Nephron progenitor cell (in vitro differentiated cells): ENCODE data around the gene NOC2L.

ENCODE experiments used
- DNase-seq: peaks from one replicate; pipeline ENCODE4 v3.0.0; 2021
- H3K27ac Mint-ChIP-seq: 2 replicates; pipeline ENCODE4 v1.8.0; 2021; ENCODE audit warnings: mild to moderate bottlenecking, moderate library complexity, mixed read lengths
- H3K27me3 Mint-ChIP-seq: 2 replicates; pipeline ENCODE4 v1.8.0; 2021; ENCODE audit warnings: mild to moderate bottlenecking, low read depth, mixed read lengths; ENCODE audit not compliant: poor library complexity
- H3K36me3 Mint-ChIP-seq: 2 replicates; pipeline ENCODE4 v1.8.0; 2021; ENCODE audit warnings: low read depth, mixed read lengths
- H3K4me1 Mint-ChIP-seq: 2 replicates; pipeline ENCODE4 v1.8.0; 2021; ENCODE audit warnings: mixed read lengths
- H3K4me3 Mint-ChIP-seq: 2 replicates; pipeline ENCODE4 v1.8.0; 2021; ENCODE audit warnings: mild to moderate bottlenecking, moderate library complexity, mixed read lengths
- H3K9me3 Mint-ChIP-seq: 2 replicates; pipeline ENCODE4 v1.8.0; 2021; ENCODE audit warnings: mild to moderate bottlenecking, moderate library complexity, mixed read lengths
- CTCF ChIP-seq: fragments of 200-600 bp; sonication (generic); IDR thresholded peaks from 2 replicates; pipeline ENCODE4 v1.5.0; 2021; ENCODE audit warnings: antibody characterized with exemption

Gene NOC2L

GRCh38 chr1:916173-917075, 42.6 kb downstream of the NOC2L start:
- Mint-ChIP-seq H3K27me3 (peaks cover 65% of the 10 kb centered on the region), H3K9me3 (no peaks in the 10 kb centered on the region), H3K27ac (peak overlapping the region; percentile 59), H3K4me3 (no peak overlapping the region), H3K36me3 (peaks cover 3% of the 10 kb centered on the region), H3K4me1 (peaks cover 84% of the 10 kb centered on the region)
- peak; percentile 61 for DNase-seq
- TF ChIP-seq CTCF, result no peak

GRCh38 chr1:915295-916172, 43.5 kb downstream of the NOC2L start:
- no peak for DNase-seq
- no peaks in the 10 kb centered on the region for H3K9me3 Mint-ChIP-seq
- H3K4me3 Mint-ChIP-seq, result peak overlapping the region; percentile 62
- no peaks in the 10 kb centered on the region for H3K36me3 Mint-ChIP-seq
- H3K27me3 Mint-ChIP-seq, result peaks cover 60% of the 10 kb centered on the region
- no peak for TF ChIP-seq CTCF
- no peak overlapping the region for H3K27ac Mint-ChIP-seq
- H3K4me1 Mint-ChIP-seq, result peaks cover 84% of the 10 kb centered on the region

GRCh38 chr1:914891-915280, 44.2 kb downstream of the NOC2L start:
- no peak overlapping the region for H3K27ac Mint-ChIP-seq
- TF ChIP-seq CTCF, result no peak
- peak overlapping the region; percentile 62 for H3K4me3 Mint-ChIP-seq
- no peaks in the 10 kb centered on the region for H3K9me3 Mint-ChIP-seq
- DNase-seq, result no peak
- H3K27me3 Mint-ChIP-seq, result peaks cover 60% of the 10 kb centered on the region
- peaks cover 79% of the 10 kb centered on the region for H3K4me1 Mint-ChIP-seq
- H3K36me3 Mint-ChIP-seq, result no peaks in the 10 kb centered on the region

- Mint-ChIP-seq H3K4me1 (peaks cover 79% of the 10 kb centered on the region), H3K27ac (no peak overlapping the region), H3K36me3 (no peaks in the 10 kb centered on the region), H3K4me3 (no peak overlapping the region), H3K27me3 (peaks cover 60% of the 10 kb centered on the region), H3K9me3 (no peaks in the 10 kb centered on the region)
- TF ChIP-seq CTCF, result no peak
- no peak for DNase-seq
These were observed 44.7 kb downstream of the NOC2L start for GRCh38 chr1:914131-914890.

- H3K4me1 Mint-ChIP-seq, result peaks cover 76% of the 10 kb centered on the region
- H3K4me3 Mint-ChIP-seq, result no peak overlapping the region
- TF ChIP-seq CTCF, result no peak
- no peaks in the 10 kb centered on the region for H3K36me3 Mint-ChIP-seq
- H3K27me3 Mint-ChIP-seq, result peaks cover 57% of the 10 kb centered on the region
- no peak overlapping the region for H3K27ac Mint-ChIP-seq
- no peak for DNase-seq
- no peaks in the 10 kb centered on the region for H3K9me3 Mint-ChIP-seq
These were observed 45.4 kb downstream of the NOC2L start for GRCh38 chr1:913491-914130.
